ENCODE data around the gene FHIP2A.
"Not testable (repeated sequence)": the region's sequence is repeated elsewhere in the genome, so short reads cannot be mapped to it uniquely, and the experiment has no call there.

Gene FHIP2A

GRCh38 chr10:114815791-114816190, 5.8 kb upstream of the FHIP2A start:
- DNase-seq (ENCODE audit: low read depth): no peak

GRCh38 chr10:114816308-114816707, 5.3 kb upstream of the FHIP2A start:
- no peak for DNase-seq (ENCODE audit: low read depth)

- DNase-seq (ENCODE audit: low read depth): no peak
These were observed 2.3 kb upstream of the FHIP2A start for GRCh38 chr10:114819322-114819721.

- DNase-seq (ENCODE audit: low read depth): no peak
These were observed 399 bp downstream of the FHIP2A start for GRCh38 chr10:114821915-114822443.

GRCh38 chr10:114822444-114823076, 980 bp downstream of the FHIP2A start:
- DNase-seq (ENCODE audit: low read depth): no peak

GRCh38 chr10:114823077-114823463, 1.5 kb downstream of the FHIP2A start:
- DNase-seq (ENCODE audit: low read depth): no peak

GRCh38 chr10:114824391-114824790, 2.8 kb downstream of the FHIP2A start:
- DNase-seq (ENCODE audit: low read depth): no peak

- DNase-seq (ENCODE audit: low read depth): no peak
These were observed 4.1 kb downstream of the FHIP2A start for GRCh38 chr10:114825513-114826253.

- DNase-seq (ENCODE audit: low read depth): no peak
These were observed 7.8 kb downstream of the FHIP2A start for GRCh38 chr10:114829160-114829909.

GRCh38 chr10:114831186-114831867, 9.7 kb downstream of the FHIP2A start:
- DNase-seq (ENCODE audit: low read depth): no peak

- DNase-seq (ENCODE audit: low read depth): no peak
These were observed 16.1 kb downstream of the FHIP2A start for GRCh38 chr10:114837690-114838089.

GRCh38 chr10:114839901-114840300, 18.3 kb downstream of the FHIP2A start:
- DNase-seq (ENCODE audit: low read depth): no peak

- no peak for DNase-seq (ENCODE audit: low read depth)
These were observed 24.6 kb downstream of the FHIP2A start for GRCh38 chr10:114845978-114846693.

GRCh38 chr10:114847517-114847916, 25.9 kb downstream of the FHIP2A start:
- not testable (repeated sequence) for DNase-seq (ENCODE audit: low read depth)

- no peak for DNase-seq (ENCODE audit: low read depth)
These were observed 28.1 kb downstream of the FHIP2A start for GRCh38 chr10:114849674-114850073.

GRCh38 chr10:114850126-114850525, 28.5 kb downstream of the FHIP2A start:
- no peak for DNase-seq (ENCODE audit: low read depth)

- DNase-seq (ENCODE audit: low read depth): no peak
These were observed 29.8 kb downstream of the FHIP2A start for GRCh38 chr10:114851336-114851735.

- no peak for DNase-seq (ENCODE audit: low read depth)
These were observed 30.6 kb downstream of the FHIP2A start for GRCh38 chr10:114852197-114852596.

GRCh38 chr10:114854906-114855305, 33.3 kb downstream of the FHIP2A start:
- no peak for DNase-seq (ENCODE audit: low read depth)

GRCh38 chr10:114855776-114856543, 34.4 kb downstream of the FHIP2A start:
- no peak for DNase-seq (ENCODE audit: low read depth)

Measured in activated T-helper 1 cell treated with Interleukin-2 at 50 U/mL for 16 hours (primary cell).